GM19468 (cell line): ENCODE data around the gene STRN.
"Not testable (repeated sequence)": the region's sequence is repeated elsewhere in the genome, so short reads cannot be mapped to it uniquely, and the experiment has no call there.

Source experiments
- ATAC-seq: cut with Tn5 transposase; IDR thresholded peaks from one replicate; pipeline ENCODE4 v1.9.1; 2021; ENCODE audit warnings: mild to moderate bottlenecking, moderate library complexity, moderate number of reproducible peaks; ENCODE audit not compliant: unreplicated experiment; ENCODE audit errors: extremely low read depth

The STRN gene

DNA sequence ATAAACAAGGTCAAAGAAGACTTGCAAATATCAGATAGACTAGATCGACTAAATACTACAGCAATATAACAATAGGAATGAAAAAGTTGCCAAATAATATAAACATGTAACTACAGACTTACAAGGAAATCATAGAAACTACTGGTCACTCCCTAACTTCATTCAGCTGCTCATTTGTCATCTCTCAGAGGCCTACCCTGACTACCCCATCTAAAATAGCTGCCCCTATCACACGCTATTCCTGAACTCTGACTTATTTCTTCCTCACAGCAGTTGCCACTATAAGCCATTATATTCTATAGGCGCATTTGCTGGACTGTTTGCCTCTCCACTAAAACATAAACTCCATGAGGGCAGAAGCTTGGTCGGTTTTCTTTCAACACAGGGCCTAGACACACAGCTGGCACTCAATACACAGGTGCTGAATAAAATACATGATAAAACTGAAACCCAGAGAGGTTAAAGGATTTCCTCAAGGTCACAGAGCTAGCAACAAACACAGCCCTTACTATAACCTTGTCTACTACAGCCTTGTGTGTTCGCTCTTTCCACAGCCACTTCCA, 1.8 kb downstream of the STRN start:
- no peak for ATAC-seq

DNA sequence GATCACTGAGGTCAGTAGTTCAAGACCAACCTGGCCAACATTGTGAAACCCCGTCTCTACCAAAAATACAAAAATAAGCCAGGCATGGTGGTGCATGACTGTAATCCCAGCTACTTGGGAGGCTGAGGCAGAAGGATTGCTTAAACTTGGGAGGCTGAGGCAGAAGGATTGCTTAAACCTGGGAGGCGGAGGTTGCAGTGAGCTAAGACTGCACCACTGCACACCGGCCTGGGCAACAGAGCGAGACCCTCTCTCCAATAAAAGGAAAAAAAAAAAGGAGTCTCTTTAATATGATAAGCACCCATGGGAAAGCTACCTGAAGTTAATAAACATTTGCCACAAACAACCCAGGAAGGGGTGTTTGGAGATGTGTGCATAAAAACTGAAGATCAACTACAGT, 2.6 kb downstream of the STRN start:
- no peak for ATAC-seq

DNA sequence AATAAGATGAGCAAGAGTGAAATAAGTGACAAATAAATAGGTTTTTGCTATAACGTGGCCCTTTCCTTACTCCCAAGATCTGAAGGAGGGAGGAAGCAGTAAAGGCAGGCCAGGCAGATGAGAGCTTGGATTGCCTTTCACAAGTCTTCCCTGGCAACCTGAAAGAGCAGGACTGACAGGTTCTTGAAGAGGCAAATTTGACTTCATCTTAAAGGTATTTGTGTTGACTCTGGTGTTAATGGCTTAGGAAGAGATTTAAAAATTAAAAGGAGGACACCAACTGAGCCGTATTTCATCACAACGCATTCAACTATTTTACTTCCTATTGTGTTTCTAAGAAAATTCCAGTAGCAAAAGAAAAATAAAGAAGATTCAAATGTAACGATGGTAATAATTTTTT, 3.2 kb downstream of the STRN start:
- no peak for ATAC-seq

DNA sequence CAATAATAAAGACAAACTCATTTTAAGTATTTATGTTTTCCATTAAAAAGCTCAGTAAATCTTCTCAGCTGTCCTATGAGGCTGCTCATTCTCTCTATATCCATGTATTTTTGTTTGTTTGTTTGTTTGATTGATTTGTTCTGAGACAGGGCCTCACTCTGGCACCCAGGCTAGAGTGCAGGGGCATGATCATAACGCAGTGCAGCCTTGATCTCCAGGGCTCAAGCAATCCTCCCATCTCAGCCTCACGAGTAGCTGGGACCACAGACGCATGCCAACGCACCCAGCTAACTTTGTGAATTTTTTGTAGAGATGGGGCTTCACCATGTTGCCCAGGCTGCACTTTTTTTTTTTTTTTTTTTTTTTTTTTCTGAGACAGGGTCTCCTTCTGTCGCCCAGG, 5.6 kb downstream of the STRN start:
- no peak for ATAC-seq

DNA sequence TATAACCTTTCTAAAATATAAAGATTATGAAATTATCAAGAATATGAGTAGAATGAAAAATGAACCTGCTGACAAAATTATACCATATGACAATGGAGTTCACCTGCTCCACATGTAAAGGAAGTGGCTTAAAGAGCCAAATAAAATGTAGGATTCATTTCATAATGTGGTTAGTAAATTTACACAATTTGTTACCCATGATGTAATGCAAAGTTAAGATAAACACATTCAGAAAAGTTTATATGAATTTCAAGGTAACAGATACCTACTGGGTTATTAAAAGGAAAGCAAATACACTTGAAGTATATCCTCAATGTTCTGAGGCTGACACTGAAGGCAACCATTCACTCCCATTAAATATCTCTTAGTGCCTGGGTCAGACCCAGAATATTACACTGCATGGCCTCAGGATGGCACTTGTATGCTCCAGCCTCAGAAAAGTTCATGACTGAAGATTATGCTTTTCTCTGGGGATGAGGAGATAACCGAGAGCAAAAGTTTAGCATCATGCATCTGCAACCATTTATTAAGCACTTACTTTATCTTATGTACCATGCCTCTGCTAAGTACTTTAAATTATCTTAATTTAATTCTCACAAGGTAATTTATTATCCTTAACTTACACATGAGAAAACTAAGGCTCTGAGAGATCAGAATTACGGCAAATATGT, 6.2 kb downstream of the STRN start:
- ATAC-seq: no peak

DNA sequence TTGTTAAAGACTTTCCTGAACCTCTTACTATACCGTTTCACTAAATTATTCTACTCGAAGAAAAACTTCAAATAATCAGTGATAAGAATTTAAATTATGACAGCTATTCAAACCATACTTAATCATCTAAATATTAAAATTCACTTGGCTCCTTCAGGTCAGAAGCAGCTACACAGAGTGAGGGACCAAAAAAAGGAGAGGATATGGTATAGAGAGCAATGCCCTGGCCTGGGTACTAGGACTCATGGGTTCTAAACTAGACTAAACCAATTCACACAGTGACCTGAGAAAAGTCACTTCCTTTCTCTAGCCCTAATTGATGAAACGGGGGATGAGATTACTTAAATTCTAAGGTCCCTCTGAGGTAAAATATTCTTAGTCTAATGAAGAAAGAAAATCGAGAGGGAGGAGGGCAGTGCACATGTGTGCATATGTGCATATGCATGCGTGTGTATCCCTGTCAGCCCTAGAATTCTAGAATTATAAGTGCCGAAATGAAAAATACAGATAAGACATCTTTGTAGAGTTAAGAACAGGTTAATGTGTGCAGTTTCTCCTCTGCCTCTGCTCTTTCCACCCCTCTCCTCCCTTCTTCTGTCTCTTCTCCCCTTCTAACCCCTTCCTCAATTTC, 11.2 kb downstream of the STRN start:
- no peak for ATAC-seq

DNA sequence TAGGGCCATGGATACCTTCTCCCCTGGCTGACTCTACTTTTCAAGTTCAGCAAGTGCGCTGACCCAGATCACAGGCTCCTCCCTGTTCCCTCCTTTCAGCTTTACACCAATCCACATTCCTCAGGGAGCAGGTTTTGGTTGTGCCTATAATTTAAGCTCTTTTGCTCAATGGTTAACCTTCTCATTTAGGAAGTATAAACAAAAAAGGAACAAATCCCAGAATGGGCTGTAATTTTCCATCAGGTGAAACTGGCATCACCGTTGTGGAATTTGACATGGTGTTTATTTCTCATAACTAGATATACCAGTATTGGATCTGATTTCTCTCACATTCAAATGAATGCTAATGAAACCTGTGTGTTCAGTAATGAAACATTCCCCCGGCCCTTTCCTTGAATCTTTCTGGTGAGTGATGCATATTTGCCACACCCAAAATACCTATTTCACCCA, 13.6 kb downstream of the STRN start:
- ATAC-seq: no peak

DNA sequence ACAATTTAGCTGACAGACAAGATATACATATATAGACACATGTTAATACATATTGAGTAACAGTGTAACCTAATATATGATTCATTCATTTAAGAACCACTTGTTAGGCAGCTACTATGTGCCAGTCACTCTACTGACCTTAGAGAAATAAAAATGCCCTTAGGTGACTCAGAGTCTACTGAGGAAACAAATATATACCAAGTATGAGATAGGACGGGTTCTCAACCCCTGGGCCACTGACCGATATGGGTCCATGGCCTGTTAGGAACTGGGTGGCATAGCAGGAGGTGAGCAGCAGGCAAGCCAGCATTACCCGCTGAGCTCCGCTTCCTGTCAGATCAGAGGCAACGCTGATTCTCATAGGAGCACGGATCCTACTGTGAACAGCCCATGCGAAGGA, 14.8 kb downstream of the STRN start:
- no peak for ATAC-seq

DNA sequence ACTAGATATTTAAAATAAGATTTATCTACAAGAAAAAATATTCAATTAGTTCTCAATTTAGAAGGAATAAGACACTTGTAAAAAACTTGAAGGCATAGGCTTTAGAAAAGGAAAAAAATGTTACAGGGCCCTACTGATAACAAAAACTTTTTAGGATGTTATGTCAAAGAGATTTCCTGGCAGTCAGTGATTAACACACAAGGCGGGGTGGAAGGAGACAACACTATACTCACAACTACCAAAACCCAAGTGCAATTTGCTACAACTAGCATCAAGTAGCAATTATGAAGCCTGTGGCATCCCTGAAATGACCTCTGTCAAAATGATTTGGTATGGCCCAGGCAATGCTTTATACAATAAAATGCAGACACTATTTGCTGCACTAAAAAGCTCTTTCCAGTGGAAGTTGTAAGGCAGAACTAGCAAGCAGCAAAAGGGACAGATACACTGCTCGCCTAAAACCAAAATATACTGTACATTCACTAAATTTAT, 15.3 kb downstream of the STRN start:
- ATAC-seq: no peak

DNA sequence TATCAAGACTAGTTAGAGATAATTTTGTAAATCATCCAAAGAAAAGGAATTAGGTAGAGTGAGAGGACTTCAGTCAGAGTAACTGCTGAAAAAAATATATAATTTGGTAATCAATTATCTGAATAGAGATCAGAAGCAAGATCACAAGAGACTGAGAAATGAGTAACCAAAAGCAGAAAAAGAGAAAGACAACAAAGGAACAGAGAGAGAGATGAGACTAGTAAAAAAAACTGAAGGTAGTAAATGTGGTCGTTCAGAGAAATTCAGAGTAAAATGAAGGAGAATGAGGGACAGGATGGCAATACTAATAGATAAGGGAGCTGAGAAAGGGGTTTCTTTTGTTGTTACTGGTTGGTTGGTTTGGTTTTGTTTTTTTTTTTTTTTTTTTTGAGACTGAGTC, 16.5 kb downstream of the STRN start:
- no peak for ATAC-seq

DNA sequence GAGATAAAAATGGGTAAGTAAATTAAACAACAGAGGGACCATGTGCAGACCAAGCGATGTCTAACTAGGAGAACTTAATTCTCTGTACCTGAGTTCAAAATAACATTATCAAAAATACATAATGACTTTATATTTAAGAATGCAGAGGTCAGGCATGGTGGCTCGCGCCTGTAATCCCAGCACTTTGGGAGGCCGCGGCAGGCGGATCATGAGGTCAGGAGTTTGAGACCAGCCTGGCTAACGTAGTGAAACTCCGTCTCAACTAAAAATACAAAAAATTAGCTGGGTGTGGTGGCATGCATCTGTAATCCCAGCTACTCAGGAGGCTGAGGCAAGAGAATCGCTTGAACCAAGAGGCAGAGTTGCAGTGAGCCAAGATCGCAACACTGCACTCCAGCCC, 21.1 kb downstream of the STRN start:
- ATAC-seq: not testable (repeated sequence)

DNA sequence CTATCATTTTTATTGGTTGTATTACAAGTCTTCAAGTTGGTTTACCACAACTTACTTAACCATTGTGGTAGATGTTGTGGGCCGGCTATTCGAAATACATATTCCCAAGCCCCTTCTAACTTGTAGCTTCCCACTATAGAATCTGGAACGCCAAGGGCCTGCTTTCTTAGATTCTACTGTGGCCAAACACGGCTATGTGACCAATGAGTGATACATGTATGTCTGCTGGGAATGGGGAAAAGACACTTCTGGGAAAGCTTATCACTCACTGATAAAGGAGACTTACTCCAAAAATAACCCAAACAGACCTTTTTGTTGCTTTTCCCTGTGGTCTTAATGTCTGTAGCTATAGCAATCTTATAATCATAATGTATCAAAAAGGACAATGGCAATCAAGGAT, 24.5 kb downstream of the STRN start:
- ATAC-seq: no peak

DNA sequence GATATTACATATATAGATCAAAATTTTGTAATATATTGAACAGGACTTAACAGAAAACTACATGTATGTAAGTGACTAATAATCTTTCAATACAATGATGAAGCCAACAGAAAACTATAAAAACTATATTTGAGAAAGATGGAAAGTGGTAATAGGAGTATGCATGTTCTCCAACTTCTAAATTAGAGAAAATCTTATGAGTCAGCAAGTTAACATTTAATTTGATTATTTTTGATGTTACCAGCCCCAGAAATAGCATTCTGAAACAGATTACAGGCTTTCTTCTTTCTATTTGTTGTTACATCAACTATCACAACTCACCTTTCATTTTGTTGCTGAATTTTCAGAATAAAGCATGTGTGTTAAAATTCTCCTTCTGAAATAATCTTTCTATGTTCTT, 29.8 kb downstream of the STRN start:
- ATAC-seq: not testable (repeated sequence)

DNA sequence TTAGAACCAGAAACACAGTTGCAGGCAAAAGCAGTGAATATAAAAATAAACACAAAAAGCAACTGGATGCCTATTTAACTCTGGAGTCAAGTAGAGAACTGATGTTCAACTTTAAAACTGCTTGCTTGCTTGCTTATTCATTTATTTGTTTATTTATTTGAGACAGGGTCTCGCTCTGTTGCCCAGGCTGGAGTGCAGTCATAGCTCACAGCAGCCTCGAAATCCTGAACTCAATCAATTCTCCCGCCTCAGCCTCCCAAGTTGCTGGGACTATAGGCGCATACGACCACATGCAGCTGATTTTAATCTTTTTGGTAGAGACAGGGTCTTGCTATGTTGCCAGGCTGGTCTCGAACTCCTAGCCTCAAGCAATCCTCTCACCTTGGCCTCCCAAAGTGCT, 34.6 kb downstream of the STRN start:
- not testable (repeated sequence) for ATAC-seq

DNA sequence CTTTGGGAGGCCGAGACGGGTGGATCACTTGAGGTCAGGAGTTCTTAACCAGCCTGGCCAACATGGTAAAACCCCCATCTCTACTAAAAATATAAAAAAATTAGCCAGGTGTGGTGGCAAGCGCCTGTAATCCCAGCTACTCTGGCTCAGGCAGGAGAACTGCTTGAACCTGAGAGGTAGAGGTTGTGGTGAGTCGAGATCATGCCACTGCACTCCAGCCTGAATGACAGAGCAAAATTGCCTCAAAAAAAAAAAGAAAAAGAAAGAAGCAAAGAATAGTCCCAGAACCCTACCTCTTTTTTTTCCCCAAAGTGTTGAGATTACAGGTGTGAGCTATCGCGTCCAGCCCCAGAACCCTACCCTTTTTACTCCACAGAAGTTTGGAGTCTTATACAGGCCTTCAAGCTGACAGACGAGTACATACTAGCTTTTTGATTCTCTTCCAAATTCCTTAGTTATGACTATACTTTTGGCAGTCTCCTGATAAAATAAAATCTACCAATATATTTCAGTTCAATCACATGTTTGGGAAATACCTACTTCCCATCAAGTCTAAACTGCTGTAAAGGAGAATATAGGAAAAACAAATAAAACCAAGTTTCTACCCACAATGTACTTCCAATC, 35.4 kb downstream of the STRN start:
- not testable (repeated sequence) for ATAC-seq

DNA sequence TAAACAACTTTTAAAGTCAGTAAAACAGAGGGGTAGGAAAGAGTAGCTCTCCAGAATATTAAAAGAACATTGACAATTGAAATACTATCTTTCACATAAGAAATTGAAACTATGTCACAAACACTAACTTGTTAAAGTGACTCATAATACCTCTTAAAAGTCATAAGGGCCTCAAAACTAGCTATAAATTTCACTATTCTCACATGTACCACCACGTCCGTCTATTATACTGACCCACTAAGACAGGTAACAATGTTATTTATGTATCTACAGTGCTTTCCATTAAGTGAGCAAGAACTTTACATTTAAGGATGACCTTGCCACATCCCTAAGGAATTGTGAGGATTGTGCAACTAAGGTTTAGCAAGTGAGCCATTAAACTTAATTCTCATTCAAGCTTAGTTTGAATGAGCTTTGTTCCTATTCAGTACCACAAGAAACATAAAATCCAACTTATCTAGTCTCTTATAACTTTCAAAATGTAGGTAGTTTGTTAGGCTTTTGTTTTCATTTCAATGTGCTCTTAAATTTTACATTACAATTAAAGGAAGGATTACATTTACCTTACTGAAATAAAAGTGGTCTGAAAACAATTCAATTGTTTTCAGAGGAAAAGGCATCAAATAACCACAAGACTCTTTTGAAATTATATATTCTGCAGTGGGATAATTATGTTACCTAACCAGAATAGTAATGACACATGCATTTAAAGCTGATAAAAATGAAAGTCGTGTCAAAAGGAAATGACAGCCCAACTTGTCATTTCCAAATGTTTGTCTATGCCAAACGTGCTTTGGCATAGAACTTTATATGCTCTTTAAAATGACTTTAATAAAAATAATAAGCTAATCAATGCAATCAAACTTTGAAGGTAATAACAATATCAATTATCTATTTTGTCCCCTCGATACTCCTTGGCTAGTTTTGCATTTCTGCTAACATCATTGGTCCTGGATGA, 39.9 kb downstream of the STRN start:
- ATAC-seq: not testable (repeated sequence)

DNA sequence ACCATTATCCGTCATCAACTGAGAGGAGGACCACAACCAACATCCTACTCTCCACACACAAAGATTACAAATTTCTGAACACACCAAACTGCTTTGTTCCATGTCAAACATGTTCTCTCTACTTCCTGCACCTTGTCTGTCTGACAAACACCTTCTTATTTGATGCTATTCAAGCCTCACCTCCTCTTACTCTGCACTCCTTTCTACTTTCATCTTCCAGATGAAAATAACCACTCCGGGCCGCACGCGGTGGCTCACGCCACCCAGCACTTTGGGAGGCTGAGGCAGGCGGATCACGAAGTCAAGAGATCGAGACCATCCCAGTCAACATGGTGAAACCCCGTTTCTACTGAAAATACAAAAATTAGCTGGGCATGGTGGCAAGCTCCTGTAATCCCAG, 43.7 kb downstream of the STRN start:
- ATAC-seq: not testable (repeated sequence)

DNA sequence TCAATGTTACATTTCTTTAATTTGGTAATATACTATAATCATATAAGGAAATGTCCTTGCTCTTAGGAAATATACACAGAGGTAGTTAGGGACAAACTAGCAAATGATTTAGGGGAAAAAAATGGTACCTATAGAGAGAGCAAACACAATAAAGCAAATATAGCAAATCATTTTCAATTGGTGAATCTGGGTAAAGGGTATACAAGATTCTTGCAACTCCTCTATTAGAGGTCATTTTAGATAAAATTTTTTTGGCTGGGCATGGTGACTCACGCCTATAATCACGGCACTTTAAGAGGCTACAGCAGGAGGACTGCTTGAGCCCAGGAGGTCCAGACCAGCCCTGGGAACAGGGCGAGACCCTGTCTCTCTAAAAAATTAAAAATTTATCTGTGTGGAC, 44.4 kb downstream of the STRN start:
- ATAC-seq: no peak

DNA sequence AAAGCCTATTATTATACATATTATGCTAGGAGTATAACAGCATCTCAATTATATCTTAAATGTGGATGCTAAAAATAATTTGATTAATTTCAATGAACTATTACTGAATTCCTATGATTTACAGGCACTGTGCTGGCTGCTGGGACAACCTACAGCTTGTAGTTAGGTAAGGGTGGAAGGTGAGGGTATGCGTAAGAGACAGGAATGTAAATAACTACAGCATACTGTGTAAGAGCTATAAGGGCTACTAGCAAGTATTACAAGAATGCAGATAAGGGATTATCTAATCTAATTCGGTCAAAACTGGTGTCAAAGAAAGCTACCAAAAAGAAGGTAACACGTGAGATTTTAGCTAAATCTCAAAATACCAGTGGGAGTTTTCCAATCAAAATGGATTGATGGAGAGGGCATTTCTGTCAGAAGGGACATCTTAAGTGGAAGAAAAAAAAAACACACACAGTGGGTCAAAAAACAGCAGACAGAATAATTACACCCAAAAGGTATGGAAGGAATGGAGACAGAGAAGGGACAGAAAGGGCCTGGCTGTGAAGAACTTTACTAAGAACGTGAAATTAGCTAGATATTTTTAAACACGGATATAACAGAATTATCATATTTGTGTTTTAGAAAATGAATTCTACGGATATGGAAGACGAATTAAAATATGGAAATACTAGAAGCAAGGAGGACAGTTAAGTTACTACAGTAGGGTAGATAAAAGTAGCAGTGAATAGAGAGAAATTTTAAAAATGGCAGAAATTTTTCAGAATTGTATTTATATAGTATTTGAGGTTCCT, 47.1 kb downstream of the STRN start:
- ATAC-seq: no peak
